GM21528 (cell line): ENCODE data around the gene PDIA3.
"Not testable (repeated sequence)": the region's sequence is repeated elsewhere in the genome, so short reads cannot be mapped to it uniquely, and the experiment has no call there.

Source experiments
- ATAC-seq: cut with Tn5 transposase; IDR thresholded peaks from one replicate; pipeline ENCODE4 v1.9.1; 2021; ENCODE audit warnings: mild to moderate bottlenecking, moderate library complexity; ENCODE audit not compliant: unreplicated experiment, low FRiP score

The PDIA3 gene

GRCh38 chr15:43776101-43776717, 30.0 kb downstream of the PDIA3 start:
- peak; percentile 41 for ATAC-seq

DNA sequence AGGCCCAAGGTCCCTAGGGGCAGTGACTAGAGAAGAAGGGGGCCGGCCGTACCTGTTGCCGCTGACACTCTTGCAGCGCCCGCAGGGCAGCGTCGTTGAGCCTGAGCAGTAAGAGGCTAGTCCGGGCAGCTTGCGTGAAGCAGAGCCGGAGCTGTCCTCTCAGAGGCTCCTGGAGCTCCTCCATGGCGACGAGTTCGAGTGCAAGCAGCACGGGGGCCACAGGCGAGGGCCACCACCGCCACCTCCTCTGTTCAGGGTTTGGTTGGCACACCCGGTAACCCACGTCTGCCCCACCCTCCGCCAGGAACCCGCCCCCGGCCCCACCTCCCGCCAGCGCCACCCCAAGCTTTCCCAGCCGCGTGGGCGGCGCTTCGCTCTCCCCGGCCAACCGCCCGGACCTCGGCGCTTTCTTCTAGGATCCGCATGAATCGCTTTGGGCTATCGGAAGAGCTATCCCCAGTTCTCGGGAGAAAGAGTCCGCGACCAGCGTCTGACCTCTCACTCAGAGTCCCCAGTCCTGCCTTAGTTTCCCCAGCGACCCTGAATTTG, 30.6 kb downstream of the PDIA3 start, which contains the start of gene ELL3:
Gene ELL3 (minus strand): TSS at position 249 of the 549 bp plus-strand sequence. CDS start 65 bp downstream, at position 184.
- ATAC-seq, result peak; percentile 45

DNA sequence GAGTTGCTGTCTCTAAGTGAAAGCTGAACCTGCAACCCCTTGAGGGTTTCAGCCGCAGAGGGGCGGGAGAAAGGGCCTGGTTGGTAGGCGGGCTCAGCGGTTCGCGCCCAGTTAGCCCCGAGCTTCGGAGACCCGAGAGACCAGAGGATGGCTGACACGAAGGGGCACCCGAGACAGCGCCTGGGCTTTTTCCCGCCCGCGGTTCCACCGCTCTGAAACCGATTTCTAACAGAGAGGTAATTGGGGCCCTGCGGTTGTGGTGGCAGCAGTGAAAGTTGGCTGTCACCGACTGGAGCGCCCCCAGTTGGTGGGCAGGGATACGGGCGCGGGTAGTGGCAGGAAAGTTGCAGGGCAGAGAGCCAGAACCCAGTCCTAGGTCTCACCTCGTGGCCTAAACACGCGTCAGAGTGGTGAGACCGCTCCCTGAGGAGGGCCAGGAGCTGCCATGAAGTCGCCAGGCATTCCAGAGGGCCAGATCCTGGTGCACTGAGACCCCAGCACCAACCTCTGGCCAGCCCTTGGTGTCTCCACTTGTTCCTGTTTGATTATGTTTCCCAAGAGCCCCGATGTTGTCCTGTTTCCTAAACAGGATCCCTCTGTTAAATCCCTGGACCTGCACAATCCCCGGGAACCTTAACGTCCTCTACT, 31.2 kb downstream of the PDIA3 start:
- ATAC-seq, result peak; percentile 59

DNA sequence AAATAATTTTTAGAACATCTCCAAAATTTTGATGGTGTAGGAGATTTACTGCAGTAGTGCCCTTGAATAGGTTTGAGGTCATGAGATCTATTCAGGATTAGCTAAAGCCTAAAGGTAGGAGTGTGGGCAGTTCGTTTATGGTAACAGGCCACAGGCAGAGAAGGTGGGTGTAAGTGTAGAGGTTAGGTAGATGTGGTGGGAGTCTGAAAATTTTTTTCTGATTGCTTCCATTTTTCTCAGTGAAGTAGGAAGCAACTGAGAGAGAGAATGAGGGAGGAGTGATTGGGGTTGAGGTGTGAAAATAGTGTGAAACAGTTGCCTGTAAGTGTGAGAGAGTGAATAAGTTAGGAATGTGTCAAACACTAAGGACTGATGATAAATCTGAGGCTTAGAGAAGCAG, 32.8 kb downstream of the PDIA3 start:
- ATAC-seq, result no peak

GRCh38 chr15:43789409-43789808, 43.2 kb downstream of the PDIA3 start:
- no peak for ATAC-seq

DNA sequence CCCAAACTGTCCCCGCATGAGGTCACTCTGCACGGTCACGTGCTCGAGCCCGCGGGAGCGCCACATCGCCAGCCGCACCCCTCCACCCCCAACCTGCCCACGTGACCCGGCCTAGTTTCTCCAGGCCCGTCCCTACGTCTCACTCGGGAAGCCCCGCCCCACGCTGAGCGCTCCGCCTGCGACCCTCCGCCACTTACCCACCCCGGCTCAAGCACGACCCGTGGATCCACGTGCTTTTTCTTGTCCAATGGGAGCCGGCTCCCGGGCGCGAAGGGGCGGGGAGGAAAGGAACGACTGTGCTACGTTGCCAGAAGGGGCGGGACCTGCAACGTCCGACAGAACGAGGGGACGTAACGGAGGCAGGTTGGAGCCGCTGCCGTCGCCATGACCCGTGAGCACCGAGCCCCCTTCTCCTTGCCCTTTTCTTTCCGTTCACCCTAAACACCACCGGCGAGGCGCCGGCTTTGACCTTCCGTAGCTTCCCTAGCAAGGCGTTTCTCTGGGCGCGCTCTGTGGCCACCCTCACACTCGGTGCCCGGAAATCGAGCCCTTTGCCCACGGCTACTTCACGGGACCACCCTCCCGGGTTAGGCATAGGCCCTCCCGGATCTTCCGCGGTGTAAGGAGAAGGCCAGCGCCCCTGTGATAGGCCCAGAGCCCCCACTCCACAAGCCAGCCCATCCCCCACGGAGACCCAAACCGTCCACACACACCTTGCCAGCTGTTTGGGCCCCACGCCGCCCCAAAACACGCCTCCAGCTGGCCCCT, 45.9 kb downstream of the PDIA3 start, which contains the start of gene SERF2:
Gene SERF2 (plus strand): TSS at position 328 of the 768 bp plus-strand sequence. CDS start 57 bp downstream, at position 385.
- ATAC-seq, result peak; percentile 88

DNA sequence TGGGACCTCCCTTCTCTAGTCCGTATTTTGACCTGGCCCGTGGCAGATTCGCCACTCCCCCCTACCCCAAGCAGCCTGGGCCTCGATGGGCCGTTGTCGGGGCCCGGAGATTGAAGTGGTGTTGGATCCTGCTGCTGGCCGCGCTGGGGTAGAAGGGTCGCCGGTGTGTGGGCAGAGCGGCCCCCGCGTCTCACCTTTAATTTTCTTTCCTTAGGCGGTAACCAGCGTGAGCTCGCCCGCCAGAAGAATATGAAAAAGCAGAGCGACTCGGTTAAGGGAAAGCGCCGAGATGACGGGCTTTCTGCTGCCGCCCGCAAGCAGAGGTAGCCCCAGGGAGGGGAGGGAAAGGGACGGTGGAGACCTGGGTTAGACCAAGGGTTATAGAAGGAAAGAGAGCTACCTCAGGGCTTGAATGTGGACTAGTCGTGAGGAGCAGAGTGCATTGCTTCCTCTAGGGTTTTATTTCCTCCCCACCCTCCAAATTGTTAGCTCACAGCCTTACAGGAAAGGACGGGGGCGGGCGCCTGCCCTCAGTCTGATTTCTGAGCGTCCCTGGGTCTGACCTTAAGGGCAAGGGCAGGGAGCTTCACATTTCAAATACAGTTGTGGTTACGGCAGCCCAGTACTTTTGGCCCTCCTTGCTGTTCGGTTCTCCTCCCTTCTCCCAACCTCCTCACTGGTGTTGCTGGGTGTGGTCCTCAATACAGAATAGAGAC, 46.7 kb downstream of the PDIA3 start:
- no peak for ATAC-seq

DNA sequence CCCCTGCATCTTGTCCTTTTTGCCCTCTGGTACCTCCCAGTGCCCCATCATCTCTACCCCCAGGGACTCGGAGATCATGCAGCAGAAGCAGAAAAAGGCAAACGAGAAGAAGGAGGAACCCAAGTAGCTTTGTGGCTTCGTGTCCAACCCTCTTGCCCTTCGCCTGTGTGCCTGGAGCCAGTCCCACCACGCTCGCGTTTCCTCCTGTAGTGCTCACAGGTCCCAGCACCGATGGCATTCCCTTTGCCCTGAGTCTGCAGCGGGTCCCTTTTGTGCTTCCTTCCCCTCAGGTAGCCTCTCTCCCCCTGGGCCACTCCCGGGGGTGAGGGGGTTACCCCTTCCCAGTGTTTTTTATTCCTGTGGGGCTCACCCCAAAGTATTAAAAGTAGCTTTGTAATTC, 47.4 kb downstream of the PDIA3 start:
- no peak for ATAC-seq

DNA sequence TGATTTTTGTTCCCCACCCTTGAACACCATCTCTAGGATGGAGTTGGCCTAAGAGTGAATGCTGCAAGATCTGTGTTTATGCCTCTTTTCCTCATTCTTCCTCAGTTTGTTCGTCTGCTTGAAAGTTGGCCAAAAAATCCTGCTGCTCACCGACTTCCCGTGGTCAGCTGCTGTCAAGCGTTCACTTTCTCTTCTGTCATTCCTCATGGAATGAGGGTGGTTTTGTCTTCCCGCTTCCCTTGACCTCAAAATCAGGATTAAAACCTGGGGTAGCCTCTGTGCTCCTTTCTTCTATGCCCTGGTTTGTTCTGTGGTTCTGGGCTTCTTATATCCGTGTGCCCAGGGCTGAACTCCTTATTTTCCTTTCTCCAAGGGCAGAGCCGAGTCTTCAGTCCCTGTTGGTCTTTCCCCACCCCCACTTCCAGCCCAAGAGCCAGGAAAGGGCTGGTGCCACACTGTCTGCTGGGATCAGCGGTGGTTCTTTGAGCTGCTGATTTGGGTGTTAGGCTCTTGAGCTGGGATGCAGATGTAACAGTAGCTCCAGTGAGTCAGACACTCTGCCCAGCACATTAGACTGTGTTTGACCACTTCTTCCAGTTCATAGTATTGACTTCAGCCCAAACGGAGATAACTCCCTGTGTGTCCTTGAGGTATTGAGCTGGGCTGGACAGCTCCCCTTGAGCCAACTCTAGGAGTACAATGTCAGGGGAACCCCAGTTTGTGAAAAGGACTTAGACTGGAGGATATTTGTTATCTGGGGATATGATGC, 48.2 kb downstream of the PDIA3 start:
- ATAC-seq, result no peak

GRCh38 chr15:43795197-43795596, 49.0 kb downstream of the PDIA3 start:
- no peak for ATAC-seq

- ATAC-seq, result no peak
Measured at GRCh38 chr15:43795997-43796396, 49.8 kb downstream of the PDIA3 start.

DNA sequence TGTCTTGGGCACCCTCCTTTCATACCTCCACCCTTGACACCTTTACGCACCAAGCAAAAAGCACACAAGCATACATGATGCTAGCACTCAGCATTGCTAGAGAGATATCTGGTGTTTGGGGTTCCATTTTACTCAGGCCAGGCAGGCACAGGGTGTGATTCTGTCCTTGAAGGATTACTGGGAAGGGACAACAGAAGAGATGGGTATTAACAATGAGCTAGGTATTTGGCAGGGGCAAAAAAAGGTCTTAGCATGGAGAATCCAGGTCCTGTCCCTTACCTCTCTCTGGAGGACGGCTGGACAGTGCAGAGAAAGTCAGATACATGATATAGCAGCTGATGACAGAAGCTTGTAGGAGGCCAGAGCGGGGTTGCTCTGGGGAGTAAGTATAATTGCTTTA, 50.3 kb downstream of the PDIA3 start:
- no peak for ATAC-seq

- ATAC-seq, result no peak
Measured at GRCh38 chr15:43799209-43799944, 53.1 kb downstream of the PDIA3 start.

- no peak for ATAC-seq
Measured at GRCh38 chr15:43799945-43800285, 53.7 kb downstream of the PDIA3 start, which contains the start of gene SERINC4. Gene SERINC4 (minus strand): TSS chr15:43800220. CDS start chr15:43799986, 234 bp downstream.

DNA sequence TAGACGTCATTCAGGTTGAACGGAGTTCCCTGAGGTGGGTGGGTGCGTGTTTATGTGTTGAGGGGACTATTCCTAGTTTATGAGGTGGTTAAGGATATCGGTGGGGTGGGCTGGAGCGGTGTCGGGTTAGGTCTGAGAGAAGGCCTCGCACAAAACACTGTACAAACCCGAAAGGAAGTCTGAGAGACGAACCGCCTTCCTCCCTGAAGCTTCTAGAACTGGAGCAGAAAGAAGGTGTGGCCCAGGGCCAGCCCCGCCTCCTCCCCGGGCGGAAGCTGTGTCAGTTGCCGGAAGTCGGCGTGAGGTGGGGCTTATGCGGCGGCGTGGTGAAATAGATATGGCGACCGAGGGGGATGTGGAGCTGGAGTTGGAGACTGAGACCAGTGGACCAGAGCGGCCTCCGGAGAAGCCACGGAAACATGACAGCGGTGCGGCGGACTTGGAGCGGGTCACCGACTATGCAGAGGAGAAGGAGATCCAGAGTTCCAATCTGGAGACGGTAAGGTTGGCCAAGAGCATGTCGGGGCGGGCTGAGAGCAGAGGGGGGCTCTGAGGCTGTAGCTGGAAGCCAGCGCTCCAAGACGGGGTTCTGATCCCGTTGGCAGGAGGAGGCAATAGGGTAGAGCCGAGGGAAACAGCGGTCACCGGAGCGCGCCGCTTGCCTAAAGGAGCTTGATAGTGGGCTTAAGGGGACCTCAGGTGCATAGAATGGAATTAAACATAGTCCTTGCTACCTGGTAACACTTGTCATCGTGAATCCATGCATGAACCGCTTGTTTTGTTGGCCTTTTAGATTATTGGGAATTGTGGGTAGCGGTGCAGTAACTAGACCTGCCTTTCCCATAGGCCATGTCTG, 54.3 kb downstream of the PDIA3 start, which contains the start of gene HYPK:
Gene HYPK (plus strand): TSS at position 314 of the 856 bp plus-strand sequence. CDS start 24 bp downstream, at position 338.
- ATAC-seq, result peak; percentile 87

DNA sequence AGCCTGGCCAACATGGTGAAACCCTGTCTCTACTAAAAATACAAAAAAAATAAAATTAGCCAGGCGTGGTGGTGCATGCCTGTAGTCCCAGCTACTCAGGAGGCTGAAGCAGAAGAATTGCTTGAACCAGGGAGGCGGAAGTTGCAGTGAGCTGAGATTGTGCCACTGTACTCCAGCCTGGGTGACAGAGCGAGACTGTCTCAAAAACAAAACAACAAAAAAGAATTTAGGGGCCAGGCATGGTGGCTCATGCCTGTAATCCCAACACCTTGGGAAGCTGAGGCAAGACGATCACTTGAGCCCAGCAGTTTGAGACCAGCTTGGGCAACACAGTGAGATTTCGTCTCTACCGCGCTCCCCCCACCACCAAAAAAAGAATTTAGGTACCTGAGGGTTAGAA, 56.4 kb downstream of the PDIA3 start:
- not testable (repeated sequence) for ATAC-seq

DNA sequence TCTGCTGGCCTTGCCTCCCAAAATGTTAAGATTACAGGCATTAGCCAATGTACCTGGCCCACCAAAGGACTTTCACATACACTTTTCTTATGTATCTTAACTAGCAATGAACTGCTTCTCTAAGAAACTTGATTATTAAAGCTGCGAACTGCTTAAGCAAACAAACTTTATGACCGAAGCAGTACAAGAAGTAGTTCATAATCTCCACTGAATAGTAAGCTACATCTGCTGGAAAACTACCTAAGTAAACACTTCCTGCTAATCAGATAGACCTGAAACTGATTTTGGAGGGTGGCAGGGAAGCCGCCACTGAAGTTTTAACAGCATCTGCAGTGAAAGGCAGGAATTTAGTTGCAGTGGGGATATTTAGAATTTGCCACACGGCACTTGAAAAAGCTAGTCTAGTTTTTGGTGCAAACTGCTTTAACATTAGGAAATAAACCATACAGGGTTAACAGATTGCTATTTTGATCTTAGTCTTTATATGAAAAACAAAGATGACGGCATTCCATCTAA, 62.3 kb downstream of the PDIA3 start:
- ATAC-seq, result no peak
